Colonic mucosa (tissue), 4 donors: ENCODE measurements around the gene DAPK2. TPM values are rescaled to one million over a fixed set of nuclear protein-coding genes. Genes with fewer than 3 reads are reported as not detected.
A peak's percentile ranks its signal among the peaks of the same experiment; 100 is the strongest.

Source experiments
- DNase-seq: peaks from one replicate; pipeline ENCODE4 v3.0.0-alpha.2; 2020
- H3K27ac ChIP-seq: fragments of 200-600 bp; one replicate; pipeline ENCODE4 v1.8.0; 2021
- H3K27me3 ChIP-seq: fragments of 200-600 bp; one replicate; pipeline ENCODE4 v1.8.0; 2021
- H3K36me3 ChIP-seq: fragments of 200-600 bp; one replicate; pipeline ENCODE4 v1.8.0; 2021
- H3K4me1 ChIP-seq: fragments of 200-600 bp; one replicate; pipeline ENCODE4 v1.8.0; 2021; ENCODE audit warnings: mild to moderate bottlenecking
- H3K4me3 ChIP-seq: fragments of 200-600 bp; one replicate; pipeline ENCODE4 v1.8.0; 2021
- H3K9ac ChIP-seq, 2 donors: one replicate each; pipeline ENCODE4 v1.7.0; 2013; ENCODE audit warnings: control low read depth in 2 of 2, low read depth in 2 of 2, low read length in 2 of 2
- H3K9me3 ChIP-seq: fragments of 200-600 bp; one replicate; pipeline ENCODE4 v1.8.0; 2021
- CTCF ChIP-seq: fragments of 200-600 bp; IDR thresholded peaks from one replicate; pipeline ENCODE4 v1.8.0; 2022; ENCODE audit warnings: antibody characterized with exemption, mild to moderate bottlenecking
- intact Hi-C: fragments of 100-400 bp; cut with DNase I; formaldehyde crosslinking; loops from one replicate; pipeline ENCODE4 v1.14.1; 2022
- total RNA-seq, 2 donors: library from RNA; stranded (reverse); fragmentation: NEBNext Ultra II Directional in 1 of 2; extraction: Animal tissue kit (Norgen Biotek cat#: 25700) in 1 of 2; gene quantifications; one replicate each; pipeline ENCODE4 v1.2.1, GENCODE V29; 2021
- donor health status: healthy.
- donor health status: DM: no; HTN: no; CAD: no.
- donor health status: DM: no; HTN: no; CAD: no.

The DAPK2 gene
- total RNA-seq, 2 donors from 2014 or later = 23.7 to 26.5 TPM

GRCh38 chr15:63939531-63940130, 106.7 kb downstream of the DAPK2 start:
- H3K9ac ChIP-seq = no peak overlapping the region
- no peaks in the 10 kb centered on the region for H3K27me3 ChIP-seq
- H3K27ac ChIP-seq = peak overlapping the region; percentile 47
- intact Hi-C loops = no loop called here
- no peaks in the 10 kb centered on the region for H3K9me3 ChIP-seq
- H3K36me3 ChIP-seq = no peaks in the 10 kb centered on the region
- H3K4me1 ChIP-seq = no peaks in the 10 kb centered on the region
- DNase-seq = peak; percentile 27
- H3K4me3 ChIP-seq = no peak overlapping the region
- TF ChIP-seq CTCF = no peak

GRCh38 chr15:63938486-63939061, 107.7 kb downstream of the DAPK2 start:
- no peak for TF ChIP-seq CTCF
- intact Hi-C loops = no loop called here

GRCh38 chr15:63933522-63933921, 112.8 kb downstream of the DAPK2 start:
- Histone ChIP-seq H3K27me3 (no peaks in the 10 kb centered on the region), H3K4me1 (no peaks in the 10 kb centered on the region), H3K36me3 (no peaks in the 10 kb centered on the region), H3K9me3 (no peaks in the 10 kb centered on the region), H3K4me3 (no peak overlapping the region), H3K27ac (no peak overlapping the region), H3K9ac (no peak overlapping the region)
- DNase-seq = no peak
- intact Hi-C loops = no loop called here
- no peak for TF ChIP-seq CTCF

More at GRCh38 chr15:63938486-63939061, 107.7 kb downstream of the DAPK2 start:
- H3K27ac ChIP-seq = no peak overlapping the region
- DNase-seq = peak; percentile 15
- no peak overlapping the region for H3K9ac ChIP-seq
- H3K36me3 ChIP-seq = no peaks in the 10 kb centered on the region
- no peaks in the 10 kb centered on the region for H3K9me3 ChIP-seq
- H3K4me1 ChIP-seq = no peaks in the 10 kb centered on the region
- no peaks in the 10 kb centered on the region for H3K27me3 ChIP-seq
- H3K4me3 ChIP-seq = no peak overlapping the region

- no peaks in the 10 kb centered on the region for H3K4me1 ChIP-seq
- no peak overlapping the region for H3K4me3 ChIP-seq
- intact Hi-C loops = no loop called here
- DNase-seq = no peak
- H3K27me3 ChIP-seq = no peaks in the 10 kb centered on the region
- H3K27ac ChIP-seq = no peak overlapping the region
- H3K9me3 ChIP-seq = no peaks in the 10 kb centered on the region
- no peak overlapping the region for H3K9ac ChIP-seq
- H3K36me3 ChIP-seq = no peaks in the 10 kb centered on the region
- TF ChIP-seq CTCF = no peak
Measured at GRCh38 chr15:63931556-63931955, 114.7 kb downstream of the DAPK2 start.

- Histone ChIP-seq H3K36me3 (no peaks in the 10 kb centered on the region), H3K27ac (no peak overlapping the region), H3K4me3 (no peak overlapping the region), H3K9me3 (no peaks in the 10 kb centered on the region), H3K4me1 (no peaks in the 10 kb centered on the region), H3K27me3 (no peaks in the 10 kb centered on the region), H3K9ac (no peak overlapping the region)
- intact Hi-C loops = no loop called here
- no peak for DNase-seq
- TF ChIP-seq CTCF = no peak
Measured at GRCh38 chr15:63930034-63930433, 116.3 kb downstream of the DAPK2 start.
